ENCODE results near the gene EGFLAM. TPM values are rescaled to one million over a fixed set of nuclear protein-coding genes. Genes with fewer than 3 reads are reported as not detected.

The EGFLAM gene
- total RNA-seq, 1 experiment from 2014 or later: 0.33 TPM

DNA sequence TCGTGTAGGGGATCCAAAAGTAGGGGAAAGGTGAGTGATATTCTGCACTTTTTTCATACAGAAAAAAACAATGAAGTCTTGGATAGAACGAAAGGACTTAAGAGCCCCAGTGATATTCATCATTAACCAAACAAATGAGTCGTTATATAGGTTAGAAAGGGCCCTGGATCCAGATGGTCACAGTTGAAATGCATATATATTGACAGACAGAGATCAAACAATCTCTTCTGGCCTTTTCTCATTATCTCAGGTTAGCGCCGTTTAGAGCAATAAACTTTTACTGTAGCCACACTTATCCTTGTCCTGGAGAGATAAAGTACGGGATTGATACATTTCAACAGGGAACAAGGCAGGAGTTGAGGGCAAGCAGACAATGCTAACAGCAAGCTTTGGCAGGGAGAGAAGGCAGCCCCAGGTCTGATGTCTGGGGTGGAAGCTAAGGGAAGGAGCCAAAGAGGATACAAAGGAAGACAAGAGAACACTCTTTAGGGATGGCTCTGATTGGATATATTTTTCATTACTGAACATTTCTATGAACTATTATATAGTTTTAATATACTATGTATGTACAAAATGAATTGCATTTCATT lies 221.1 kb downstream of the EGFLAM start:
- no peak overlapping the region for H3K4me2 ChIP-seq (ENCODE audit: insufficient read depth, insufficient read length, low read length)
- H3K27ac Mint-ChIP-seq: no peak overlapping the region
- H3K27me3 Mint-ChIP-seq (ENCODE audit: low read depth): no peaks in the 10 kb centered on the region
- no peak overlapping the region for H2BK15ac ChIP-seq (ENCODE audit: low read depth, low read length)
- no peak overlapping the region for H2BK5ac ChIP-seq (ENCODE audit: insufficient read length, low read length)
- H3K56ac ChIP-seq (ENCODE audit: insufficient read length, low read depth, low read length): no peak overlapping the region
- H2AK5ac ChIP-seq (ENCODE audit: insufficient read length, low read length): no peak overlapping the region
- H2BK20ac ChIP-seq (ENCODE audit: low read depth, low read length, poor library complexity, severe bottlenecking): no peak overlapping the region
- no peak overlapping the region for H3K14ac ChIP-seq (ENCODE audit: insufficient read depth, low read length)
- H3K27me3 ChIP-seq (ENCODE audit: insufficient read depth, low read length): no peaks in the 10 kb centered on the region
- H4K20me1 ChIP-seq (ENCODE audit: control insufficient read depth, insufficient read depth, insufficient read length): no peaks in the 10 kb centered on the region
- H4K91ac ChIP-seq (ENCODE audit: insufficient read length, low read depth, low read length): no peak overlapping the region
- no peak overlapping the region for H2BK12ac ChIP-seq (ENCODE audit: insufficient read length, low read depth, low read length)
- no peak overlapping the region for H4K8ac ChIP-seq (replicated peaks; ENCODE audit: insufficient read length, low read depth, low read length)
- H3K4me1 ChIP-seq (ENCODE audit: insufficient read depth, low read length): no peaks in the 10 kb centered on the region
- no peaks in the 10 kb centered on the region; a peak in 1 of 7 replicates for H3K36me3 Mint-ChIP-seq (ENCODE audit: insufficient read depth in 1 of 3, low read depth in 3 of 3)
- H3K4ac ChIP-seq (ENCODE audit: low read depth, low read length): no peak overlapping the region
- H3K79me1 ChIP-seq (ENCODE audit: insufficient read depth, low read depth, low read length, poor library complexity, severe bottlenecking): no peaks in the 10 kb centered on the region
- H3K18ac ChIP-seq (ENCODE audit: insufficient read length, low read depth, low read length): no peak overlapping the region
- peaks cover 0 to 4% of the 10 kb centered on the region in 2 experiments; a peak in 1 of 4 replicates for H3K4me1 Mint-ChIP-seq
- no peak overlapping the region for H2AFZ ChIP-seq (ENCODE audit: low read length)
- no peak overlapping the region for H3K23ac ChIP-seq (ENCODE audit: insufficient read length, low read depth, low read length)
- H3K9me3 Mint-ChIP-seq: no peaks in the 10 kb centered on the region
- H3K23me2 ChIP-seq (ENCODE audit: insufficient read length, low read depth, low read length, poor library complexity, severe bottlenecking): no peaks in the 10 kb centered on the region
- no peaks in the 10 kb centered on the region for H3K79me2 ChIP-seq (ENCODE audit: insufficient read depth, low read length)
- no CpG with 5 or more reads among the region's 6 CpGs for WGBS (ENCODE audit: extremely low coverage, insufficient read length, low lambda C conversion rate)
- H3K4me3 Mint-ChIP-seq: no peak overlapping the region
- no peak overlapping the region for H2BK120ac ChIP-seq (ENCODE audit: low read depth, low read length, poor library complexity, severe bottlenecking)
- H3T11ph ChIP-seq (ENCODE audit: low read length): no peak overlapping the region
- no peak overlapping the region for H3K27ac ChIP-seq (ENCODE audit: insufficient read length, low read depth, low read length)
- no peak for DNase-seq
- no peak overlapping the region for H3K9ac ChIP-seq (ENCODE audit: extremely low read depth, insufficient read length, low read length)
- no peaks in the 10 kb centered on the region for H3K9me3 ChIP-seq (ENCODE audit: control insufficient read depth, low read depth, low read length)
- TF ChIP-seq, protein P1, sequence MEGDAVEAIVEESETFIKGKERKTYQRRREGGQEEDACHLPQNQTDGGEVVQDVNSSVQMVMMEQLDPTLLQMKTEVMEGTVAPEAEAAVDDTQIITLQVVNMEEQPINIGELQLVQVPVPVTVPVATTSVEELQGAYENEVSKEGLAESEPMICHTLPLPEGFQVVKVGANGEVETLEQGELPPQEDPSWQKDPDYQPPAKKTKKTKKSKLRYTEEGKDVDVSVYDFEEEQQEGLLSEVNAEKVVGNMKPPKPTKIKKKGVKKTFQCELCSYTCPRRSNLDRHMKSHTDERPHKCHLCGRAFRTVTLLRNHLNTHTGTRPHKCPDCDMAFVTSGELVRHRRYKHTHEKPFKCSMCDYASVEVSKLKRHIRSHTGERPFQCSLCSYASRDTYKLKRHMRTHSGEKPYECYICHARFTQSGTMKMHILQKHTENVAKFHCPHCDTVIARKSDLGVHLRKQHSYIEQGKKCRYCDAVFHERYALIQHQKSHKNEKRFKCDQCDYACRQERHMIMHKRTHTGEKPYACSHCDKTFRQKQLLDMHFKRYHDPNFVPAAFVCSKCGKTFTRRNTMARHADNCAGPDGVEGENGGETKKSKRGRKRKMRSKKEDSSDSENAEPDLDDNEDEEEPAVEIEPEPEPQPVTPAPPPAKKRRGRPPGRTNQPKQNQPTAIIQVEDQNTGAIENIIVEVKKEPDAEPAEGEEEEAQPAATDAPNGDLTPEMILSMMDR (conservative IDR thresholded peaks at IDR 0.05): no peak
- no peak overlapping the region for H4K5ac ChIP-seq (ENCODE audit: insufficient read length, low read depth, low read length)
